Measurements from ENCODE around the gene FBXO7.

The FBXO7 gene

GRCh38 chr22:32492111-32492510 lies 17.5 kb downstream of the FBXO7 start:
- DNase-seq, result no peak

- DNase-seq, result no peak
Observed at GRCh38 chr22:32493551-32493950, 18.9 kb downstream of the FBXO7 start.

GRCh38 chr22:32494971-32495370 lies 20.4 kb downstream of the FBXO7 start:
- no peak for DNase-seq

- no peak for DNase-seq
Observed at GRCh38 chr22:32499666-32500065, 25.1 kb downstream of the FBXO7 start.

GRCh38 chr22:32501836-32502752 lies 27.5 kb downstream of the FBXO7 start:
- no peak for DNase-seq

- DNase-seq, result no peak
Observed at GRCh38 chr22:32509045-32509444, 34.4 kb downstream of the FBXO7 start.

- no peak for DNase-seq
Observed at GRCh38 chr22:32511274-32511673, 36.7 kb downstream of the FBXO7 start.

- no peak for DNase-seq
Observed at GRCh38 chr22:32511776-32512175, 37.2 kb downstream of the FBXO7 start.

- no peak for DNase-seq
Observed at GRCh38 chr22:32512267-32512982, 37.8 kb downstream of the FBXO7 start.

- DNase-seq, result no peak
Observed at GRCh38 chr22:32515084-32515483, 40.5 kb downstream of the FBXO7 start.

- no peak for DNase-seq
Observed at GRCh38 chr22:32517488-32517887, 42.9 kb downstream of the FBXO7 start.

GRCh38 chr22:32517921-32518320 lies 43.3 kb downstream of the FBXO7 start:
- DNase-seq, result no peak

GRCh38 chr22:32518381-32518780 lies 43.8 kb downstream of the FBXO7 start:
- no peak for DNase-seq

GRCh38 chr22:32518848-32519247 lies 44.2 kb downstream of the FBXO7 start:
- DNase-seq, result no peak

- DNase-seq, result no peak
Observed at GRCh38 chr22:32520612-32521011, 46.0 kb downstream of the FBXO7 start.

- DNase-seq, result no peak
Observed at GRCh38 chr22:32522237-32522636, 47.6 kb downstream of the FBXO7 start.

- no peak for DNase-seq
Observed at GRCh38 chr22:32527756-32528155, 53.1 kb downstream of the FBXO7 start.

GRCh38 chr22:32528316-32528715 lies 53.7 kb downstream of the FBXO7 start:
- no peak for DNase-seq

GRCh38 chr22:32528984-32529982 lies 54.7 kb downstream of the FBXO7 start:
- peak; percentile 46 for DNase-seq

- no peak for DNase-seq
Observed at GRCh38 chr22:32531228-32531627, 56.6 kb downstream of the FBXO7 start.

- DNase-seq, result no peak
Observed at GRCh38 chr22:32531931-32532819, 57.6 kb downstream of the FBXO7 start.

- no peak for DNase-seq
Observed at GRCh38 chr22:32532820-32533128, 58.2 kb downstream of the FBXO7 start.
